Panc1 (cell line): ENCODE measurements around the gene AFG1L. TPM values are rescaled to one million over a fixed set of nuclear protein-coding genes. Genes with fewer than 3 reads are reported as not detected.

Experiments used
- ATAC-seq: fragments of 200-7000 bp; cut with Tn5 transposase; 2 replicates; pipeline ENCODE4 v1.9.1; 2020; ENCODE audit warnings: mild to moderate bottlenecking, moderate library complexity
- BruUV-seq: library from RNA; stranded (reverse); fragments of 400-500 nt; replicated peaks from 2 replicates; lab custom pipeline; 2021; lab: Mats Ljungman, UMichigan
- CTCF ChIA-PET: fragments of 300-600 bp; sonication (Branson Sonifier 250); formaldehyde crosslinking; loops from one replicate; lab custom pipeline; 2022; ENCODE audit warnings: antibody characterized with exemption; lab: Charles Lee
- POLR2A ChIA-PET: fragments of 300-600 bp; sonication (Branson Sonifier 250); formaldehyde crosslinking; loops from one replicate; lab custom pipeline; 2022; ENCODE audit warnings: antibody characterized with exemption; lab: Charles Lee
- DNase-seq: peaks from one replicate; pipeline ENCODE4 v3.0.0-alpha.2; 2010; ENCODE audit warnings: low read depth, low spot score
- H3K27ac ChIP-seq: 2 replicates; pipeline ENCODE4 v1.5.1; 2011; ENCODE audit warnings: mild to moderate bottlenecking, low read length, inconsistent platforms
- H3K27me3 ChIP-seq: fragments of 200-500 bp; sonication (Bioruptor generic); 2 replicates; pipeline ENCODE4 v1.6.0; 2014; ENCODE audit warnings: low read length, inconsistent platforms; ENCODE audit not compliant: control insufficient read depth, insufficient read depth
- H3K36me3 ChIP-seq: fragments of 200-500 bp; sonication (Bioruptor generic); 2 replicates; pipeline ENCODE4 v1.5.1; 2014; ENCODE audit warnings: inconsistent platforms, mild to moderate bottlenecking, low read length, moderate library complexity; ENCODE audit not compliant: control insufficient read depth, insufficient read depth
- H3K4me1 ChIP-seq: 2 replicates; pipeline ENCODE4 v1.5.1; 2011; ENCODE audit warnings: inconsistent platforms, mild to moderate bottlenecking, low read length, moderate library complexity; ENCODE audit not compliant: control insufficient read depth, insufficient read depth
- H3K4me3 ChIP-seq, 2 experiments: 2 replicates each; pipeline ENCODE4 v1.5.1; 2011 to 2012; ENCODE audit warnings: low read depth in 2 of 2, low read length in 2 of 2, mild to moderate bottlenecking in 2 of 2, inconsistent platforms in 1 of 2, moderate library complexity in 1 of 2
- H3K9me3 ChIP-seq: fragments of 200-500 bp; sonication (Bioruptor generic); 2 replicates; pipeline ENCODE4 v1.5.1; 2014; ENCODE audit warnings: low read depth, mild to moderate bottlenecking, inconsistent platforms, low read length, moderate library complexity; ENCODE audit not compliant: control insufficient read depth, insufficient read depth
- POLR2AphosphoS5 ChIP-seq: IDR thresholded peaks from 2 replicates; pipeline ENCODE4 v1.6.1; 2012; ENCODE audit warnings: mild to moderate bottlenecking, low read depth, low read length, moderate library complexity
- SIN3A ChIP-seq: IDR thresholded peaks from 2 replicates; pipeline ENCODE4 v1.6.1; 2012; ENCODE audit warnings: low read depth, mild to moderate bottlenecking, low read length, moderate library complexity, borderline replicate concordance; ENCODE audit not compliant: insufficient read depth
- TCF7L2 ChIP-seq: IDR thresholded peaks from 2 replicates; pipeline ENCODE4 v1.6.1; 2011; ENCODE audit warnings: mild to moderate bottlenecking, low read depth, low read length, inconsistent platforms
- in situ Hi-C: cut with HindIII; loops from 2 replicates; pipeline ENCODE4 v1.10.0; 2016; ENCODE audit warnings: low sequenced_read_pairs, low pct_unique_long_range_greater_than_20kb
- intact Hi-C: fragments of 100-400 bp; cut with micrococcal nuclease; formaldehyde crosslinking; loops from one replicate; pipeline ENCODE4 v1.10.0; 2022; ENCODE audit not compliant: unreplicated experiment
- total RNA-seq: library from RNA; stranded (reverse); gene quantifications from one replicate; pipeline ENCODE4 v1.2.1, GENCODE V29; 2021; ENCODE audit not compliant: unreplicated experiment
- TF ChIP-seq, protein P1 (sequence below), 2 experiments: IDR thresholded peaks; 2 replicates each; pipeline ENCODE4 v1.6.1; 2011 to 2012; ENCODE audit warnings: low read depth in 2 of 2, control low read depth in 1 of 2, low read length in 1 of 2, mild to moderate bottlenecking in 1 of 2, moderate library complexity in 1 of 2; ENCODE audit not compliant: insufficient read depth in 1 of 2
- TF ChIP-seq, protein P2 (sequence below): fragments of 450-650 bp; IDR thresholded peaks from 2 replicates; pipeline ENCODE4 v1.5.1; 2017; ENCODE audit warnings: mild to moderate bottlenecking

AFG1L gene
- total RNA-seq, 1 experiment from 2014 or later, result 12.4 TPM

DNA sequence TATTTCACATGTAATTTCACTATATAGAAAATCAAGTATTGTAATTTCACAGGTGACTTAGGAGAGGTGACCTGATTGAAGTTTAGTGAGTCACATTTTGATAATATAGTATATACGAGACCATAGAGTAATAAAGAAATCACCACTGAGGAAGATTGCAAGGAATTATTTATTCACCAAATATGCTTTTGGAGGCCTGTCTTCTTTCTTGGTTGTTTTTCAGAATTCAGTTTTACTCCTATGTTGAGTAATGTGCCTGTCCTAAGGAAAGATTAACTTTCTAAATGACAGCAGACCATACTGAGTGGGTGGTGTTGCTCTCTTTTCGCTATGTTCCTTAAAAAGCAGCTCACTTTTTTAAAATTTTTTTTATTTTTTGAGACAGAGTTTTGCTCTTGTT lies 178.3 kb downstream of the AFG1L start:
- intact Hi-C loops, result no loop called here
- ATAC-seq (no peak), DNase-seq (no peak)
- POLR2A ChIA-PET, result interaction anchor here (0.6 kb wide), 1 partner anchor 10 kb away, joined by 3 read pairs; no protein-coding TSS in a partner anchor
- no peaks in the 10 kb centered on the region for H3K9me3 ChIP-seq
- no TSS peak for BruUV-seq
- in situ Hi-C loops, result no loop called here
- no peaks in the 10 kb centered on the region for H3K36me3 ChIP-seq
- TF ChIP-seq, protein P1, sequence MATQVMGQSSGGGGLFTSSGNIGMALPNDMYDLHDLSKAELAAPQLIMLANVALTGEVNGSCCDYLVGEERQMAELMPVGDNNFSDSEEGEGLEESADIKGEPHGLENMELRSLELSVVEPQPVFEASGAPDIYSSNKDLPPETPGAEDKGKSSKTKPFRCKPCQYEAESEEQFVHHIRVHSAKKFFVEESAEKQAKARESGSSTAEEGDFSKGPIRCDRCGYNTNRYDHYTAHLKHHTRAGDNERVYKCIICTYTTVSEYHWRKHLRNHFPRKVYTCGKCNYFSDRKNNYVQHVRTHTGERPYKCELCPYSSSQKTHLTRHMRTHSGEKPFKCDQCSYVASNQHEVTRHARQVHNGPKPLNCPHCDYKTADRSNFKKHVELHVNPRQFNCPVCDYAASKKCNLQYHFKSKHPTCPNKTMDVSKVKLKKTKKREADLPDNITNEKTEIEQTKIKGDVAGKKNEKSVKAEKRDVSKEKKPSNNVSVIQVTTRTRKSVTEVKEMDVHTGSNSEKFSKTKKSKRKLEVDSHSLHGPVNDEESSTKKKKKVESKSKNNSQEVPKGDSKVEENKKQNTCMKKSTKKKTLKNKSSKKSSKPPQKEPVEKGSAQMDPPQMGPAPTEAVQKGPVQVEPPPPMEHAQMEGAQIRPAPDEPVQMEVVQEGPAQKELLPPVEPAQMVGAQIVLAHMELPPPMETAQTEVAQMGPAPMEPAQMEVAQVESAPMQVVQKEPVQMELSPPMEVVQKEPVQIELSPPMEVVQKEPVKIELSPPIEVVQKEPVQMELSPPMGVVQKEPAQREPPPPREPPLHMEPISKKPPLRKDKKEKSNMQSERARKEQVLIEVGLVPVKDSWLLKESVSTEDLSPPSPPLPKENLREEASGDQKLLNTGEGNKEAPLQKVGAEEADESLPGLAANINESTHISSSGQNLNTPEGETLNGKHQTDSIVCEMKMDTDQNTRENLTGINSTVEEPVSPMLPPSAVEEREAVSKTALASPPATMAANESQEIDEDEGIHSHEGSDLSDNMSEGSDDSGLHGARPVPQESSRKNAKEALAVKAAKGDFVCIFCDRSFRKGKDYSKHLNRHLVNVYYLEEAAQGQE (IDR thresholded peaks at IDR 0.05; ENCODE audit: insufficient read depth in 1 of 2, low read depth in 2 of 2, low read length in 1 of 2), result no peak
- TF ChIP-seq POLR2AphosphoS5, result no peak
- TF ChIP-seq, protein P2, sequence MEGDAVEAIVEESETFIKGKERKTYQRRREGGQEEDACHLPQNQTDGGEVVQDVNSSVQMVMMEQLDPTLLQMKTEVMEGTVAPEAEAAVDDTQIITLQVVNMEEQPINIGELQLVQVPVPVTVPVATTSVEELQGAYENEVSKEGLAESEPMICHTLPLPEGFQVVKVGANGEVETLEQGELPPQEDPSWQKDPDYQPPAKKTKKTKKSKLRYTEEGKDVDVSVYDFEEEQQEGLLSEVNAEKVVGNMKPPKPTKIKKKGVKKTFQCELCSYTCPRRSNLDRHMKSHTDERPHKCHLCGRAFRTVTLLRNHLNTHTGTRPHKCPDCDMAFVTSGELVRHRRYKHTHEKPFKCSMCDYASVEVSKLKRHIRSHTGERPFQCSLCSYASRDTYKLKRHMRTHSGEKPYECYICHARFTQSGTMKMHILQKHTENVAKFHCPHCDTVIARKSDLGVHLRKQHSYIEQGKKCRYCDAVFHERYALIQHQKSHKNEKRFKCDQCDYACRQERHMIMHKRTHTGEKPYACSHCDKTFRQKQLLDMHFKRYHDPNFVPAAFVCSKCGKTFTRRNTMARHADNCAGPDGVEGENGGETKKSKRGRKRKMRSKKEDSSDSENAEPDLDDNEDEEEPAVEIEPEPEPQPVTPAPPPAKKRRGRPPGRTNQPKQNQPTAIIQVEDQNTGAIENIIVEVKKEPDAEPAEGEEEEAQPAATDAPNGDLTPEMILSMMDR, result no peak
- no peak for TF ChIP-seq TCF7L2
- TF ChIP-seq SIN3A, result no peak
- H3K27ac ChIP-seq, result no peak overlapping the region
- CTCF ChIA-PET, result no interaction called here
- no peak overlapping the region for H3K4me3 ChIP-seq
- no peaks in the 10 kb centered on the region for H3K4me1 ChIP-seq
- no peaks in the 10 kb centered on the region for H3K27me3 ChIP-seq

DNA sequence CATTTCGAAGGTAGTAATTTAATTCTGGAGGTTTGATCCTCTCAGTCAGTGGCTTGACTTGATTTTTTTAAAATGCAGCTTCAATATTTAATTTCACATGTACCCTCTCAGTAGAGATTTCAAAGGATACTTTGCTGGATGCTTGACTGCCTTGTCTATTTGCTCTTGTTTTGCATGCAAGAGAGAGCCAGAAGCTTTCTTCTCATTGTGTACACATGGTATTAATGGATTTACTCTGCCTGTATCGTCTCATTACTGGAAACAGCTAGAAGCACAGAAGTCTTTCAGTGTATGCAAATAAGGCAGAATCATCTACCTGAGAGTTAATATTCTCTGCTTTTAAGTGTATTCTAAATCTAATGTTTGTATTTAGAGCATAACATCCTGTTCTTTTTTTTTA lies 181.5 kb downstream of the AFG1L start:
- BruUV-seq, result no TSS peak
- POLR2A ChIA-PET, result interaction anchor here (0.7 kb wide), 1 partner anchor 13 kb away, joined by 4 read pairs; no protein-coding TSS in a partner anchor
- TF ChIP-seq, protein P1 (IDR thresholded peaks at IDR 0.05; ENCODE audit: insufficient read depth in 1 of 2, low read depth in 2 of 2, low read length in 1 of 2), result no peak
- no peak for TF ChIP-seq SIN3A
- TF ChIP-seq POLR2AphosphoS5, result no peak
- TF ChIP-seq, protein P2, result no peak
- no peak for TF ChIP-seq TCF7L2

More for the DNA sequence above, 181.5 kb downstream of the AFG1L start:
- DNase-seq (no peak), ATAC-seq (no peak)
- Histone ChIP-seq H3K27me3 (no peaks in the 10 kb centered on the region), H3K4me3 (no peak overlapping the region), H3K27ac (no peak overlapping the region), H3K36me3 (no peaks in the 10 kb centered on the region), H3K4me1 (no peaks in the 10 kb centered on the region), H3K9me3 (peaks cover 4% of the 10 kb centered on the region; the same call in 1 of the 2 replicates)
- intact Hi-C loops (no loop called here), in situ Hi-C loops (no loop called here)
- CTCF ChIA-PET, result no interaction called here
